Stimulated activated CD8-positive, alpha-beta memory T cell treated with anti-CD3 and anti-CD28 coated beads, Interleukin-7, amount 100 ng/mL, for 1 hour (primary cell): ENCODE measurements around the gene TMEM156.

Source experiments
- DNase-seq, 2 donors: peaks; one replicate each; pipeline ENCODE4 v3.0.0-alpha.2; 2020; ENCODE audit warnings: low read depth in 2 of 2

TMEM156 gene

GRCh38 chr4:39032218-39033085 lies at the start of gene TMEM156:
TMEM156 (minus strand) TSS chr4:39032409; CDS start chr4:39032313, 96 bp downstream.
- no peak for DNase-seq

- DNase-seq: no peak
Measured at GRCh38 chr4:39078829-39079228, 46.6 kb upstream of the TMEM156 start.

- no peak for DNase-seq
Measured at GRCh38 chr4:39068907-39069306, 36.7 kb upstream of the TMEM156 start.

GRCh38 chr4:39067451-39067850 lies 35.2 kb upstream of the TMEM156 start:
- no peak for DNase-seq

GRCh38 chr4:39067031-39067430 lies 34.8 kb upstream of the TMEM156 start:
- no peak for DNase-seq

- DNase-seq: no peak
Measured at GRCh38 chr4:39066371-39066770, 34.2 kb upstream of the TMEM156 start.

- DNase-seq: no peak
Measured at GRCh38 chr4:39063430-39063829, 31.2 kb upstream of the TMEM156 start.

- no peak for DNase-seq
Measured at GRCh38 chr4:39062770-39063097, 30.5 kb upstream of the TMEM156 start.

- no peak for DNase-seq
Measured at GRCh38 chr4:39062094-39062769, 30.0 kb upstream of the TMEM156 start, which contains the start of gene KLHL5. KLHL5 (plus strand) TSS chr4:39062232; CDS start chr4:39062653, 421 bp downstream.

- no peak for DNase-seq
Measured at GRCh38 chr4:39061457-39061856, 29.2 kb upstream of the TMEM156 start.

- DNase-seq: no peak
Measured at GRCh38 chr4:39056023-39056422, 23.8 kb upstream of the TMEM156 start.

GRCh38 chr4:39054497-39054896 lies 22.3 kb upstream of the TMEM156 start:
- no peak for DNase-seq

- no peak for DNase-seq
Measured at GRCh38 chr4:39053983-39054382, 21.8 kb upstream of the TMEM156 start.

GRCh38 chr4:39051492-39051891 lies 19.3 kb upstream of the TMEM156 start:
- no peak for DNase-seq

- DNase-seq: no peak
Measured at GRCh38 chr4:39050590-39050989, 18.4 kb upstream of the TMEM156 start.

- no peak for DNase-seq
Measured at GRCh38 chr4:39048311-39048710, 16.1 kb upstream of the TMEM156 start.

GRCh38 chr4:39047681-39048080 lies 15.5 kb upstream of the TMEM156 start:
- no peak for DNase-seq

- no peak for DNase-seq
Measured at GRCh38 chr4:39046249-39046648, 14.0 kb upstream of the TMEM156 start.

GRCh38 chr4:39045827-39046221 lies 13.6 kb upstream of the TMEM156 start:
- DNase-seq: no peak

GRCh38 chr4:39044956-39045826 lies 13.0 kb upstream of the TMEM156 start:
- peak in 1 of 2 donors; percentile 19 for DNase-seq

- DNase-seq: peak; percentile 85 to 87
Measured at GRCh38 chr4:39044364-39044955, 12.3 kb upstream of the TMEM156 start.
